K562 (cell line): ENCODE measurements around the gene PLXNB3. TPM values are rescaled to one million over a fixed set of nuclear protein-coding genes. Genes with fewer than 3 reads are reported as not detected.

Experiments
- ATAC-seq: fragments of 200-7000 bp; cut with Tn5 transposase; 3 replicates; pipeline ENCODE4 v1.9.1; 2020; ENCODE audit warnings: moderate library complexity
- BruUV-seq: library from RNA; stranded (reverse); fragments of 400-500 nt; replicated peaks from 2 replicates; lab custom pipeline; 2021; lab: Mats Ljungman, UMichigan
- CTCF ChIA-PET: fragments of 300-600 bp; formaldehyde crosslinking; extraction: SDS; loops from one replicate; lab custom pipeline; 2021; ENCODE audit warnings: low intra/inter-chr PET ratio; lab: Yijun Ruan, JAX
- POLR2A ChIA-PET: fragments of 300-600, 350-650 bp; sonication (Branson Sonifier 250); formaldehyde crosslinking; extraction: SDS; loops from one replicate; lab custom pipeline; 2021; ENCODE audit warnings: antibody characterized with exemption, inconsistent platforms; lab: Yijun Ruan, JAX
- DNase-seq, 4 experiments: peaks; one replicate each; pipeline versions ENCODE4 v3.0.0 to v3.0.0-alpha.2; 2011 to 2018; ENCODE audit warnings: low spot score in 3 of 4, mixed read lengths in 3 of 4; ENCODE audit errors: extremely low read depth in 1 of 4
- FAIRE-seq: peaks from 2 replicates; lab custom pipeline; 2011; peaks lifted over from hg19 to GRCh38; lab: Jason Lieb, UNC
- H2AFZ ChIP-seq: 2 replicates; pipeline ENCODE4 v1.6.0; 2011; ENCODE audit warnings: low read depth, low read length, control low read depth, inconsistent platforms
- H3K27ac ChIP-seq: fragments of 200-600 bp; 3 replicates; pipeline ENCODE4 v1.8.0; 2011; ENCODE audit warnings: low read depth, mild to moderate bottlenecking, control low read depth, inconsistent platforms, low read length, moderate library complexity, mixed read lengths; ENCODE audit errors: extremely low read depth
- H3K27me3 ChIP-seq, 2 experiments: fragments of 300-600 bp in 1 of 2; 2 replicates in 1 of 2; 3 replicates in 1 of 2; pipeline versions ENCODE4 v1.6.0 to v1.8.0; 2011; ENCODE audit warnings: inconsistent platforms in 2 of 2, low read length in 2 of 2, mild to moderate bottlenecking in 1 of 2, mixed read lengths in 1 of 2, moderate library complexity in 1 of 2; ENCODE audit not compliant: control insufficient read depth in 2 of 2, insufficient read depth in 2 of 2
- H3K36me3 ChIP-seq: fragments of 300-600 bp; 3 replicates; pipeline ENCODE4 v1.8.0; 2011; ENCODE audit warnings: mild to moderate bottlenecking, low read length, inconsistent platforms; ENCODE audit not compliant: control insufficient read depth, insufficient read depth
- H3K4me1 ChIP-seq, 2 experiments: fragments of 200-600 bp in 1 of 2; replicated peaks in 1 of 2; 2 replicates in 1 of 2; 3 replicates in 1 of 2; pipeline versions ENCODE4 v1.5.1 to v1.8.0; 2011; ENCODE audit warnings: inconsistent platforms in 2 of 2, low read length in 2 of 2, mild to moderate bottlenecking in 1 of 2, mixed read lengths in 1 of 2, moderate library complexity in 1 of 2; ENCODE audit not compliant: control insufficient read depth in 2 of 2, insufficient read depth in 2 of 2
- H3K4me2 ChIP-seq: 2 replicates; pipeline ENCODE4 v1.6.1; 2011; ENCODE audit warnings: low read length, control low read depth, inconsistent platforms, mixed read lengths; ENCODE audit not compliant: insufficient read depth
- H3K4me3 ChIP-seq: fragments of 200-600 bp; sonication (generic), shearing (Covaris generic); 2 replicates; pipeline ENCODE4 v1.5.1; 2016; ENCODE audit warnings: control low read depth, inconsistent platforms
- H3K79me2 ChIP-seq: fragments of 200-600 bp; 3 replicates; pipeline ENCODE4 v1.8.0; 2011; ENCODE audit warnings: low read length, inconsistent platforms; ENCODE audit not compliant: control insufficient read depth, insufficient read depth
- H3K9ac ChIP-seq, 2 experiments: 2 replicates each; pipeline versions ENCODE4 v1.6.0 to v1.6.1; 2011; ENCODE audit warnings: low read depth in 2 of 2, low read length in 2 of 2, control low read depth in 1 of 2, inconsistent platforms in 1 of 2, mild to moderate bottlenecking in 1 of 2, mixed read lengths in 1 of 2; ENCODE audit not compliant: insufficient read depth in 1 of 2
- H3K9me1 ChIP-seq: one replicate; pipeline ENCODE4 v1.6.0; 2011; ENCODE audit warnings: inconsistent platforms, mild to moderate bottlenecking, low read length, moderate library complexity; ENCODE audit not compliant: control insufficient read depth, insufficient read depth
- H3K9me3 ChIP-seq: replicated peaks from 2 replicates; pipeline ENCODE4 v1.5.1; 2011; ENCODE audit warnings: low read depth, low read length, inconsistent platforms; ENCODE audit not compliant: control insufficient read depth, insufficient read depth
- H4K20me1 ChIP-seq: replicated peaks from 2 replicates; pipeline ENCODE4 v1.6.1; 2011; ENCODE audit warnings: low read length, inconsistent platforms, mixed read lengths; ENCODE audit not compliant: control insufficient read depth, insufficient read depth
- ADNP ChIP-seq: fragments of 200-800 bp; sonication (Bioruptor generic); IDR thresholded peaks from 2 replicates; pipeline ENCODE4 v1.6.1; 2016; ENCODE audit warnings: missing genetic modification characterization, missing compliant biosample characterization
- BCL6 ChIP-seq: fragments of 250-450 bp; sonication (Bioruptor Pico); IDR thresholded peaks from 2 replicates; pipeline ENCODE4 v1.4.0; 2020
- ELF2 ChIP-seq: fragments of 250-450 bp; sonication (Bioruptor Pico); IDR thresholded peaks from 2 replicates; pipeline ENCODE4 v1.5.0; 2021; ENCODE audit warnings: mild to moderate bottlenecking
- HMGXB4 ChIP-seq: sonication (generic); formaldehyde crosslinking; IDR thresholded peaks from 2 replicates; pipeline ENCODE4 v1.8.1; 2023; ENCODE audit warnings: mild to moderate bottlenecking, missing genetic modification reagents
- POLR2A ChIP-seq: fragments of 450-650 bp; conservative IDR thresholded peaks from 2 replicates; pipeline ENCODE4 v1.6.1; 2016
- POLR2G ChIP-seq: fragments of 200-400 bp; formaldehyde crosslinking; IDR thresholded peaks from 2 replicates; pipeline ENCODE4 v1.6.1; 2017; ENCODE audit warnings: low read depth, mild to moderate bottlenecking, antibody characterized with exemption, low read length, moderate library complexity
- WGBS: fragments of 100-300 bp; shearing (Covaris generic); methylation state at CpG from one replicate; pipeline ENCODE4 v1.1.6; 2016; ENCODE audit warnings: low coverage, mixed read lengths; ENCODE audit not compliant: insufficient coverage; ENCODE audit errors: missing lambda C conversion rate; 5-methylcytosine and 5-hydroxymethylcytosine counted together
- in situ Hi-C: fragments of 300-500 bp; cut with MboI; formaldehyde crosslinking; loops from 4 replicates; pipeline ENCODE4 v1.15.0; 2018; ENCODE audit warnings: inconsistent platforms, mixed read lengths
- intact Hi-C: fragments of 100-400 bp; cut with micrococcal nuclease; formaldehyde crosslinking; loops from 2 replicates; pipeline ENCODE4 v1.14.2; 2022
- polyA plus RNA-seq, 8 experiments: library from polyadenylated mRNA; depleted of rRNA in 4 of 8; stranded (reverse) in 5 of 8; unstranded in 3 of 8; fragments of >200 nt; fragmentation: Nextera tagmentation in 2 of 8; fragmentation: Illumina TruSeq in 1 of 8; extraction: Ambion mirVana in 2 of 8; extraction: Trizol in 1 of 8; gene quantifications; 2 replicates each; pipeline versions ENCODE4 v1.2.1 to v1.2.3, GENCODE V29; 2011 to 2014; ENCODE audit warnings: inconsistent platforms in 1 of 8, missing spikeins in 1 of 8
- total RNA-seq, 7 experiments: library from RNA; depleted of rRNA in 6 of 7; stranded (reverse); fragments of >200 nt in 6 of 7; fragmentation: Illumina TruSeq in 2 of 7; extraction: Trizol in 2 of 7; gene quantifications; 2 replicates each; pipeline versions ENCODE4 v1.2.1 to v1.2.3, GENCODE V29; 2011 to 2021; ENCODE audit warnings: low replicate concordance in 1 of 7
- TF ChIP-seq, protein P1 (sequence below): sonication (generic); formaldehyde crosslinking; IDR thresholded peaks from 2 replicates; pipeline ENCODE4 v1.9.0; 2022; ENCODE audit warnings: mild to moderate bottlenecking, missing genetic modification reagents

PLXNB3 gene
- total and polyA plus RNA-seq, 9 of the 15 experiments (the other 6 are each of a cell fraction or from before 2014, with no cell fraction given): 0.22 to 2.0 (median 1.4) TPM; not detected in 2

- Histone ChIP-seq H3K4me3 (no peak overlapping the region), H3K27me3 (peaks cover 0 to 3% of the 10 kb centered on the region in 2 experiments; a peak in 3 of 5 replicates), H3K79me2 (peaks cover 10% of the 10 kb centered on the region), H3K9me1 (no peaks in the 10 kb centered on the region), H3K9me3 (no peaks in the 10 kb centered on the region), H3K4me2 (no peak overlapping the region), H3K27ac (no peak overlapping the region), H3K9ac (no peak overlapping the region), H4K20me1 (no peaks in the 10 kb centered on the region; the same call in 1 of the 2 replicates), H3K36me3 (peaks cover 37% of the 10 kb centered on the region; the same call in 1 of the 3 replicates), H2AFZ (no peak overlapping the region), H3K4me1 (peaks cover 2 to 51% of the 10 kb centered on the region in 2 experiments; a peak in 3 of 5 replicates)
- in situ Hi-C loops (no loop called here), intact Hi-C loops (no loop called here)
- ATAC-seq (no peak), DNase-seq (no peak), FAIRE-seq (no peak)
- WGBS: 44% methylated on average over 6 of the region's 7 CpGs
- ChIA-PET CTCF (no interaction called here), POLR2A (interaction anchor here (0.6 kb wide), 1 partner anchor 220 kb away, joined by 3 read pairs; no protein-coding TSS in a partner anchor)
- TF ChIP-seq BCL6 (CRISPR knock-in tag): no peak
- peak; percentile 10; the same call in 1 of the 2 replicates for TF ChIP-seq POLR2A
- no peak for TF ChIP-seq ELF2
- TF ChIP-seq ADNP (tag): no peak
- BruUV-seq: no TSS peak
Measured at GRCh38 chrX:153800746-153801145, 36.7 kb downstream of the PLXNB3 start.

DNA sequence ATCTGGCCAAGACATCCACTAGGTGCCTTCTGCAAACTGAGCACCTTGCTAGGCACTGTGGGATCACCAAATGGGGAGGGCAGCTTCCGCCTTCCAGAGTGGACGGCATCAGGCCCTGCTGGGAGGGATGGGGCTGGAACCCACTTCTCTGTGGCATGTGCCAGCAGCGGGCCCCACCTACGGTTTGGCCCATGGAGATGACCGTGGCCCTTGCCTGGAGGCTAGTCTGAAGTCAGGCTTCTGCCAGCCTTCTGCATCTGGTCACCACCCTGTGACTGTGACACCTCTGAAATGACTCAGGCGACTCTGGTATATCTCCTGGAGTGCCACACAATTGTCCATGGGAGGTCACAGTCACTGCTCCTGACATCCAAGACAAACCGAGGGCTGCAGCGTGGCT is 37.6 kb downstream of the PLXNB3 start:
- ChIA-PET POLR2A (interaction anchor here (0.5 kb wide), 1 partner anchor 68 kb away, joined by 3 read pairs; no protein-coding TSS in a partner anchor), CTCF (no interaction called here)
- 22% methylated on average over 6 of the region's 8 CpGs for WGBS
- H3K27ac ChIP-seq: no peak overlapping the region
- H3K36me3 ChIP-seq: peaks cover 27% of the 10 kb centered on the region; the same call in 1 of the 3 replicates
- no peak overlapping the region for H3K4me2 ChIP-seq
- in situ Hi-C loops: no loop called here
- no peak for DNase-seq
- intact Hi-C loops: no loop called here
- H3K9me1 ChIP-seq: no peaks in the 10 kb centered on the region
- H4K20me1 ChIP-seq: no peaks in the 10 kb centered on the region; the same call in 1 of the 2 replicates
- H3K4me1 ChIP-seq: peaks cover 0 to 46% of the 10 kb centered on the region in 2 experiments; a peak in 2 of 5 replicates
- peaks cover 0 to 12% of the 10 kb centered on the region in 2 experiments; a peak in 3 of 5 replicates for H3K27me3 ChIP-seq
- H3K79me2 ChIP-seq: peaks cover under 1% of the 10 kb centered on the region; the same call in 2 of the 3 replicates
- H3K9ac ChIP-seq: no peak overlapping the region; a peak in 1 of 4 replicates
- no peak overlapping the region for H2AFZ ChIP-seq
- no peak for FAIRE-seq
- H3K4me3 ChIP-seq: no peak overlapping the region
- BruUV-seq: no TSS peak
- no peaks in the 10 kb centered on the region for H3K9me3 ChIP-seq
- no peak for ATAC-seq
- TF ChIP-seq, protein P1, sequence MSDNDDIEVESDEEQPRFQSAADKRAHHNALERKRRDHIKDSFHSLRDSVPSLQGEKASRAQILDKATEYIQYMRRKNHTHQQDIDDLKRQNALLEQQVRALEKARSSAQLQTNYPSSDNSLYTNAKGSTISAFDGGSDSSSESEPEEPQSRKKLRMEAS: peak; percentile 14; the same call in 1 of the 2 replicates
- TF ChIP-seq POLR2G: peak; percentile 29; the same call in 1 of the 2 replicates
- TF ChIP-seq HMGXB4: no peak
